Activated T-helper 1 cell treated with anti-CD3 and anti-CD28 coated beads, Interleukin-2, amount 50 U/mL, for 16 hours (primary cell): ENCODE measurements around the gene FRMD3.

Source experiments
- DNase-seq, 2 donors: peaks; one replicate each; pipeline ENCODE4 v3.0.0-alpha.2; 2020; ENCODE audit warnings: low read depth in 1 of 2, low spot score in 1 of 2

The FRMD3 gene

GRCh38 chr9:83342006-83342405 is 196.2 kb downstream of the FRMD3 start:
- no peak for DNase-seq

GRCh38 chr9:83340451-83340850 is 197.8 kb downstream of the FRMD3 start:
- no peak for DNase-seq

- DNase-seq: no peak
These were observed 198.8 kb downstream of the FRMD3 start for GRCh38 chr9:83339435-83339834.

GRCh38 chr9:83336706-83337105 is 201.5 kb downstream of the FRMD3 start:
- no peak for DNase-seq

- DNase-seq: peak; percentile 33 to 43
These were observed 203.9 kb downstream of the FRMD3 start for GRCh38 chr9:83334320-83334719.

- DNase-seq: no peak
These were observed 207.7 kb downstream of the FRMD3 start for GRCh38 chr9:83330207-83331196.

GRCh38 chr9:83327750-83328622 is 210.2 kb downstream of the FRMD3 start:
- no peak for DNase-seq

GRCh38 chr9:83327323-83327722 is 210.9 kb downstream of the FRMD3 start:
- DNase-seq: no peak

GRCh38 chr9:83323148-83323547 is 215.1 kb downstream of the FRMD3 start:
- DNase-seq: no peak

GRCh38 chr9:83322438-83322837 is 215.8 kb downstream of the FRMD3 start:
- DNase-seq: no peak

- no peak for DNase-seq
These were observed 221.0 kb downstream of the FRMD3 start for GRCh38 chr9:83317244-83317643.

GRCh38 chr9:83315649-83316048 is 222.6 kb downstream of the FRMD3 start:
- DNase-seq: no peak

GRCh38 chr9:83313781-83314180 is 224.4 kb downstream of the FRMD3 start:
- DNase-seq: no peak

GRCh38 chr9:83312537-83312936 is 225.7 kb downstream of the FRMD3 start:
- no peak for DNase-seq

GRCh38 chr9:83307066-83307724 is 231.0 kb downstream of the FRMD3 start:
- no peak for DNase-seq

GRCh38 chr9:83304686-83305085 is 233.5 kb downstream of the FRMD3 start:
- no peak for DNase-seq

GRCh38 chr9:83299571-83299970 is 238.6 kb downstream of the FRMD3 start:
- DNase-seq: no peak

GRCh38 chr9:83299094-83299493 is 239.1 kb downstream of the FRMD3 start:
- DNase-seq: no peak

- no peak for DNase-seq
These were observed 242.1 kb downstream of the FRMD3 start for GRCh38 chr9:83296123-83296522.

GRCh38 chr9:83294816-83295215 is 243.4 kb downstream of the FRMD3 start:
- no peak for DNase-seq

GRCh38 chr9:83291196-83291595 is 247.0 kb downstream of the FRMD3 start:
- DNase-seq: no peak
